K562 (cell line): ENCODE data around the gene OR2AG1. TPM values are rescaled to one million over a fixed set of nuclear protein-coding genes. Genes with fewer than 3 reads are reported as not detected.

Source experiments
- EHMT2 ChIP-seq: fragments of 450-650 bp; IDR thresholded peaks from 2 replicates; pipeline ENCODE4 v1.6.1; 2018; ENCODE audit warnings: antibody characterized with exemption
- HNRNPL ChIP-seq: fragments of 200-400 bp; formaldehyde crosslinking; IDR thresholded peaks from 2 replicates; pipeline ENCODE4 v1.6.1; 2017; ENCODE audit warnings: low read depth, mild to moderate bottlenecking, low read length
- NRF1 ChIP-seq, 2 experiments: fragments of 450-650 bp; IDR thresholded peaks in 1 of 2; conservative IDR thresholded peaks in 1 of 2; 2 replicates each; pipeline ENCODE4 v1.6.1; 2014; ENCODE audit warnings: mild to moderate bottlenecking in 2 of 2
- ZNF197 ChIP-seq: fragments of 200-800 bp; sonication (Bioruptor generic); IDR thresholded peaks from 2 replicates; pipeline ENCODE4 v1.6.1; 2016; ENCODE audit warnings: low read depth, missing genetic modification characterization, missing compliant biosample characterization
- polyA plus RNA-seq, 8 experiments: library from polyadenylated mRNA; depleted of rRNA in 4 of 8; stranded (reverse) in 5 of 8; unstranded in 3 of 8; fragments of >200 nt; fragmentation: Nextera tagmentation in 2 of 8; fragmentation: Illumina TruSeq in 1 of 8; extraction: Ambion mirVana in 2 of 8; extraction: Trizol in 1 of 8; gene quantifications; 2 replicates each; pipeline versions ENCODE4 v1.2.1 to v1.2.3, GENCODE V29; 2011 to 2014; ENCODE audit warnings: inconsistent platforms in 1 of 8, missing spikeins in 1 of 8
- total RNA-seq, 7 experiments: library from RNA; depleted of rRNA in 6 of 7; stranded (reverse); fragments of >200 nt in 6 of 7; fragmentation: Illumina TruSeq in 2 of 7; extraction: Trizol in 2 of 7; gene quantifications; 2 replicates each; pipeline versions ENCODE4 v1.2.1 to v1.2.3, GENCODE V29; 2011 to 2021; ENCODE audit warnings: low replicate concordance in 1 of 7
- TF ChIP-seq, protein P1 (sequence below), 2 experiments: fragments of 450-650 bp; IDR thresholded peaks; 2 replicates each; pipeline ENCODE4 v1.6.1; 2016; ENCODE audit warnings: mild to moderate bottlenecking in 2 of 2, borderline replicate concordance in 1 of 2, low read depth in 1 of 2, moderate library complexity in 1 of 2
- TF ChIP-seq, protein P2 (sequence below), 2 experiments: fragments of 450-650 bp in 1 of 2; sonication (generic) in 1 of 2; formaldehyde crosslinking in 1 of 2; IDR thresholded peaks in 1 of 2; conservative IDR thresholded peaks in 1 of 2; 2 replicates each; pipeline versions ENCODE4 v1.6.1 to v1.8.1; 2016 to 2023; ENCODE audit warnings: mild to moderate bottlenecking in 2 of 2, moderate library complexity in 2 of 2, inconsistent platforms in 1 of 2, missing genetic modification reagents in 1 of 2
- TF ChIP-seq, protein P3 (sequence below): IDR thresholded peaks from 2 replicates; pipeline ENCODE4 v1.6.1; 2014; ENCODE audit warnings: antibody characterized with exemption
- TF ChIP-seq, protein P4 (sequence below): fragments of 250-450 bp; sonication (Bioruptor Pico); IDR thresholded peaks from 2 replicates; pipeline ENCODE4 v1.9.0; 2021; ENCODE audit warnings: mild to moderate bottlenecking, inconsistent platforms

The OR2AG1 gene
- total and polyA plus RNA-seq, 9 of the 15 experiments (the other 6 are each of a cell fraction or from before 2014, with no cell fraction given) = 0.05 to 0.11 (median 0.07) TPM; not detected in 5

- TF ChIP-seq, protein P1, sequence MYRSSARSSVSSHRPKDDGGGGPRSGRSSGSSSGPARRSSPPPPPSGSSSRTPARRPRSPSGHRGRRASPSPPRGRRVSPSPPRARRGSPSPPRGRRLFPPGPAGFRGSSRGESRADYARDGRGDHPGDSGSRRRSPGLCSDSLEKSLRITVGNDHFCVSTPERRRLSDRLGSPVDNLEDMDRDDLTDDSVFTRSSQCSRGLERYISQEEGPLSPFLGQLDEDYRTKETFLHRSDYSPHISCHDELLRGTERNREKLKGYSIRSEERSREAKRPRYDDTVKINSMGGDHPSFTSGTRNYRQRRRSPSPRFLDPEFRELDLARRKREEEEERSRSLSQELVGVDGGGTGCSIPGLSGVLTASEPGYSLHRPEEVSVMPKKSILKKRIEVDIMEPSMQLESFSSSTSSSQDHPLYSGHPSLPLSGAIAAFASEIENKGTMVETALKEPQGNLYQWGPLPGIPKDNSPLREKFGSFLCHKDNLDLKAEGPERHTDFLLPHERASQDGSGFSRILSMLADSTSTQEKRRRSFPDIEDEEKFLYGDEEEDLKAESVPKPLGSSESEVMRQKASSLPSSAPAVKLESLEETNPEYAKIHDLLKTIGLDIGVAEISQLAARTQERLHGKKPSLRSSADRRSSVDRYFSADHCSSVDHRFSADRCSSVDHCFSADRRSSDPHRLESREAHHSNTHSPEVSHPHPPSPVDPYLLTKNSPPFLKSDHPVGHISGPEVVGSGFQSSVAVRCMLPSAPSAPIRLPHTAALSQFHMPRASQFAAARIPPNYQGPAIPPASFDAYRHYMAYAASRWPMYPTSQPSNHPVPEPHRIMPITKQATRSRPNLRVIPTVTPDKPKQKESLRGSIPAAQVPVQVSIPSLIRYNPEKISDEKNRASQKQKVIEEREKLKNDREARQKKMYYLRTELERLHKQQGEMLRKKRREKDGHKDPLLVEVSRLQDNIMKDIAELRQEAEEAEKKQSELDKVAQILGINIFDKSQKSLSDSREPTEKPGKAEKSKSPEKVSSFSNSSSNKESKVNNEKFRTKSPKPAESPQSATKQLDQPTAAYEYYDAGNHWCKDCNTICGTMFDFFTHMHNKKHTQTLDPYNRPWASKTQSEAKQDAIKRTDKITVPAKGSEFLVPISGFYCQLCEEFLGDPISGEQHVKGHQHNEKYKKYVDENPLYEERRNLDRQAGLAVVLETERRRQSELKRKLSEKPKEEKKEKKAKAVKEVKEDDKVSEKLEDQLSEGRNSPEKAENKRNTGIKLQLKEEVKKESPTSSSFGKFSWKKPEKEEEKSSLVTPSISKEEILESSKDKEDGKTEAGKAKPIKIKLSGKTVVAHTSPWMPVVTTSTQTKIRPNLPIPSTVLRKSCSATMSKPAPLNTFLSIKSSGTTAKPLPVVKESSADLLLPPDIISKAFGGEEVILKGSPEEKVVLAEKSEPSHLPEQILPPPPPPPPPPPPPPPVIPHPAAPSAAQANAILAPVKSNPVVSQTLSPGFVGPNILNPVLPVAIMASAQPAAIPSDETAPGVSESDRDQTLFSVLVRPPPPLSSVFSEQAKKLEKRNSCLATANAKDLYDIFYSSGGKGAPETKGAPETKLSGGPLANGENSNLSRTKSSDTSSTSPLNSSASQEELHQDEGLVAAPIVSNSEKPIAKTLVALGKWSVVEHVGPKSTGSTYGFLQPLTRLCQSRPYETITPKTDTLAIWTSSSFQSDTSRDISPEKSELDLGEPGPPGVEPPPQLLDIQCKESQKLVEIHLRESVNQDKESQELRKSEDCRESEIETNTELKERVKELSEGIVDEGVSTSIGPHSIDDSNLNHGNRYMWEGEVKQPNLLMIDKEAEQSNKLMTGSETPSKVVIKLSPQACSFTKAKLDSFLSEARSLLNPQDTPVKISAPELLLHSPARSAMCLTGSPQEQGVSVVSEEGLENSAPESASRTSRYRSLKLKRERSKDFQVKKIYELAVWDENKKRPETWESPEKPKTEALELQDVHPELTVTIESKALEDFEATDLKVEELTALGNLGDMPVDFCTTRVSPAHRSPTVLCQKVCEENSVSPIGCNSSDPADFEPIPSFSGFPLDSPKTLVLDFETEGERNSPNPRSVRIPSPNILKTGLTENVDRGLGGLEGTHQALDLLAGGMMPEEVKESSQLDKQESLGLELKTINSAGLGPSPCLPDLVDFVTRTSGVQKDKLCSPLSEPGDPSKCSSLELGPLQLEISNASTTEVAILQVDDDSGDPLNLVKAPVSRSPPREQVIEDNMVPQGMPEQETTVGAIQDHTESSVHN (IDR thresholded peaks at IDR 0.05; ENCODE audit: borderline replicate concordance in 1 of 2, low read depth in 1 of 2) = peak in 1 of 2 experiments; percentile 62; a peak in 1 of 4 replicates
- no peak for TF ChIP-seq EHMT2
- TF ChIP-seq ZNF197 = no peak
- TF ChIP-seq, protein P2, sequence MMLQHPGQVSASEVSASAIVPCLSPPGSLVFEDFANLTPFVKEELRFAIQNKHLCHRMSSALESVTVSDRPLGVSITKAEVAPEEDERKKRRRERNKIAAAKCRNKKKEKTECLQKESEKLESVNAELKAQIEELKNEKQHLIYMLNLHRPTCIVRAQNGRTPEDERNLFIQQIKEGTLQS (IDR thresholded peaks at IDR 0.05) = peak; percentile 89
- TF ChIP-seq, protein P2 (CRISPR knock-in tag; conservative IDR thresholded peaks at IDR 0.05) = no peak
- TF ChIP-seq, protein P3, sequence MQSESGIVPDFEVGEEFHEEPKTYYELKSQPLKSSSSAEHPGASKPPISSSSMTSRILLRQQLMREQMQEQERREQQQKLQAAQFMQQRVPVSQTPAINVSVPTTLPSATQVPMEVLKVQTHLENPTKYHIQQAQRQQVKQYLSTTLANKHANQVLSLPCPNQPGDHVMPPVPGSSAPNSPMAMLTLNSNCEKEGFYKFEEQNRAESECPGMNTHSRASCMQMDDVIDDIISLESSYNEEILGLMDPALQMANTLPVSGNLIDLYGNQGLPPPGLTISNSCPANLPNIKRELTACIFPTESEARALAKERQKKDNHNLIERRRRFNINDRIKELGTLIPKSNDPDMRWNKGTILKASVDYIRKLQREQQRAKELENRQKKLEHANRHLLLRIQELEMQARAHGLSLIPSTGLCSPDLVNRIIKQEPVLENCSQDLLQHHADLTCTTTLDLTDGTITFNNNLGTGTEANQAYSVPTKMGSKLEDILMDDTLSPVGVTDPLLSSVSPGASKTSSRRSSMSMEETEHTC = no peak
- TF ChIP-seq, protein P4, sequence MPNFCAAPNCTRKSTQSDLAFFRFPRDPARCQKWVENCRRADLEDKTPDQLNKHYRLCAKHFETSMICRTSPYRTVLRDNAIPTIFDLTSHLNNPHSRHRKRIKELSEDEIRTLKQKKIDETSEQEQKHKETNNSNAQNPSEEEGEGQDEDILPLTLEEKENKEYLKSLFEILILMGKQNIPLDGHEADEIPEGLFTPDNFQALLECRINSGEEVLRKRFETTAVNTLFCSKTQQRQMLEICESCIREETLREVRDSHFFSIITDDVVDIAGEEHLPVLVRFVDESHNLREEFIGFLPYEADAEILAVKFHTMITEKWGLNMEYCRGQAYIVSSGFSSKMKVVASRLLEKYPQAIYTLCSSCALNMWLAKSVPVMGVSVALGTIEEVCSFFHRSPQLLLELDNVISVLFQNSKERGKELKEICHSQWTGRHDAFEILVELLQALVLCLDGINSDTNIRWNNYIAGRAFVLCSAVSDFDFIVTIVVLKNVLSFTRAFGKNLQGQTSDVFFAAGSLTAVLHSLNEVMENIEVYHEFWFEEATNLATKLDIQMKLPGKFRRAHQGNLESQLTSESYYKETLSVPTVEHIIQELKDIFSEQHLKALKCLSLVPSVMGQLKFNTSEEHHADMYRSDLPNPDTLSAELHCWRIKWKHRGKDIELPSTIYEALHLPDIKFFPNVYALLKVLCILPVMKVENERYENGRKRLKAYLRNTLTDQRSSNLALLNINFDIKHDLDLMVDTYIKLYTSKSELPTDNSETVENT (CRISPR knock-in tag) = no peak
- TF ChIP-seq HNRNPL = no peak
- peak; percentile 44 to 55 for TF ChIP-seq NRF1 (conservative IDR thresholded peaks at IDR 0.05 in 1 of 2, IDR thresholded peaks at IDR 0.05 in 1 of 2)
Observed at GRCh38 chr11:6825231-6825744, 42.5 kb downstream of the OR2AG1 start (continued).
